Mammary epithelial cell (primary cell): Measurements from ENCODE around the gene CARD18.

ENCODE experiments used
- EZH2 ChIP-seq: IDR thresholded peaks from 2 replicates; pipeline ENCODE4 v1.6.1; 2012; ENCODE audit warnings: low read length, inconsistent platforms, borderline replicate concordance
- TF ChIP-seq, protein P1 (sequence below), 2 donors: IDR thresholded peaks in 1 of 2; conservative IDR thresholded peaks in 1 of 2; 2 replicates each; pipeline ENCODE4 v1.5.1; 2011 to 2012; ENCODE audit warnings: inconsistent platforms in 2 of 2, low read length in 2 of 2, mild to moderate bottlenecking in 2 of 2, control low read depth in 1 of 2, low read depth in 1 of 2; ENCODE audit not compliant: insufficient read depth in 1 of 2; ENCODE audit errors: extremely low read depth in 1 of 2

DNA sequence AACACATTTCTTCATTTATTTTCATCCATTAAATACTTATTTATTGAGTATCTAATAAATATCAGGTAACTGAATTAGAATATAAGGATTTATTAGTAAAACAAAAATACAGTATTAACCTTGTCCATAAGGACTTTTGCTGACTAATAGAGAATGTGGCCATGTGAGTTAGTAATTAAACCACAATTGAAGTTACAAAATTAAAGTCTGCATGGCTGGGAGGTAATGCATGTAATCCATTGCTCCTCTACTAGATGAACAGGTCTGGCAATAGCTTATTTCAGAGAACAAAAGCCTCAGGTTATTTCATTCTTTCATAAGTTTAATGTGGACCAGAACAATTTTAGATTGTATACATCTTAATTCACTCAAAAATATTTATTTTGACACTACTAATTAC, 9.9 kb upstream of the CARD18 start:
- TF ChIP-seq, protein P1, sequence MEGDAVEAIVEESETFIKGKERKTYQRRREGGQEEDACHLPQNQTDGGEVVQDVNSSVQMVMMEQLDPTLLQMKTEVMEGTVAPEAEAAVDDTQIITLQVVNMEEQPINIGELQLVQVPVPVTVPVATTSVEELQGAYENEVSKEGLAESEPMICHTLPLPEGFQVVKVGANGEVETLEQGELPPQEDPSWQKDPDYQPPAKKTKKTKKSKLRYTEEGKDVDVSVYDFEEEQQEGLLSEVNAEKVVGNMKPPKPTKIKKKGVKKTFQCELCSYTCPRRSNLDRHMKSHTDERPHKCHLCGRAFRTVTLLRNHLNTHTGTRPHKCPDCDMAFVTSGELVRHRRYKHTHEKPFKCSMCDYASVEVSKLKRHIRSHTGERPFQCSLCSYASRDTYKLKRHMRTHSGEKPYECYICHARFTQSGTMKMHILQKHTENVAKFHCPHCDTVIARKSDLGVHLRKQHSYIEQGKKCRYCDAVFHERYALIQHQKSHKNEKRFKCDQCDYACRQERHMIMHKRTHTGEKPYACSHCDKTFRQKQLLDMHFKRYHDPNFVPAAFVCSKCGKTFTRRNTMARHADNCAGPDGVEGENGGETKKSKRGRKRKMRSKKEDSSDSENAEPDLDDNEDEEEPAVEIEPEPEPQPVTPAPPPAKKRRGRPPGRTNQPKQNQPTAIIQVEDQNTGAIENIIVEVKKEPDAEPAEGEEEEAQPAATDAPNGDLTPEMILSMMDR (conservative IDR thresholded peaks at IDR 0.05 in 1 of 2, IDR thresholded peaks at IDR 0.05 in 1 of 2; ENCODE audit: extremely low read depth in 1 of 2, insufficient read depth in 1 of 2, low read depth in 1 of 2, low read length in 2 of 2): no peak
- no peak for TF ChIP-seq EZH2
